Neural progenitor cell (in vitro differentiated cells): Measurements from ENCODE around the gene PKP3. TPM values are rescaled to one million over a fixed set of nuclear protein-coding genes. Genes with fewer than 3 reads are reported as not detected.

ENCODE experiments used
- DNase-seq: peaks from one replicate; pipeline ENCODE4 v3.0.0-alpha.2; 2016; ENCODE audit warnings: low spot score
- H2AFZ ChIP-seq: fragments of 200-600 bp; sonication (generic); replicated peaks from 2 replicates; pipeline ENCODE4 v1.6.1; 2016; ENCODE audit warnings: antibody characterized with exemption
- H3F3A ChIP-seq: fragments of 200-600 bp; sonication (generic); 2 replicates; pipeline ENCODE4 v1.6.1; 2016; ENCODE audit warnings: antibody characterized with exemption, low read depth
- H3K27ac ChIP-seq: fragments of 200-600 bp; sonication (generic); 2 replicates; pipeline ENCODE4 v1.5.1; 2016; ENCODE audit warnings: mild to moderate bottlenecking
- H3K27me3 ChIP-seq: fragments of 200-600 bp; sonication (generic); 2 replicates; pipeline ENCODE4 v1.6.1; 2016; ENCODE audit warnings: mild to moderate bottlenecking, moderate library complexity
- H3K36me3 ChIP-seq: fragments of 200-600 bp; sonication (generic); 2 replicates; pipeline ENCODE4 v1.5.1; 2016
- H3K4me1 ChIP-seq: fragments of 200-600 bp; sonication (generic); 2 replicates; pipeline ENCODE4 v1.6.1; 2016; ENCODE audit warnings: mixed run types
- H3K4me2 ChIP-seq: fragments of 200-600 bp; sonication (generic); 2 replicates; pipeline ENCODE4 v1.6.1; 2016
- H3K4me3 ChIP-seq: fragments of 200-600 bp; sonication (generic); 2 replicates; pipeline ENCODE4 v1.5.1; 2016
- H3K79me2 ChIP-seq: fragments of 200-600 bp; sonication (generic); 2 replicates; pipeline ENCODE4 v1.6.1; 2016; ENCODE audit warnings: low read depth
- H3K9ac ChIP-seq: fragments of 200-600 bp; sonication (generic); 2 replicates; pipeline ENCODE4 v1.6.1; 2016
- H3K9me3 ChIP-seq: fragments of 200-600 bp; sonication (generic); 2 replicates; pipeline ENCODE4 v1.5.1; 2016; ENCODE audit warnings: low read depth
- H4K20me1 ChIP-seq: fragments of 200-600 bp; sonication (generic); 2 replicates; pipeline ENCODE4 v1.6.1; 2016; ENCODE audit warnings: low read depth
- H3K27ac Mint-ChIP-seq: 3 replicates; pipeline ENCODE4 v1.8.0; 2021; ENCODE audit warnings: mixed read lengths
- H3K27me3 Mint-ChIP-seq: 2 replicates; pipeline ENCODE4 v1.8.0; 2022; ENCODE audit warnings: low read depth, mild to moderate bottlenecking, inconsistent platforms, moderate library complexity, mixed read lengths; ENCODE audit not compliant: insufficient read depth
- H3K36me3 Mint-ChIP-seq: 3 replicates; pipeline ENCODE4 v1.8.0; 2021; ENCODE audit warnings: mixed read lengths
- H3K4me1 Mint-ChIP-seq: 3 replicates; pipeline ENCODE4 v1.8.0; 2021; ENCODE audit warnings: mixed read lengths
- H3K4me3 Mint-ChIP-seq: 3 replicates; pipeline ENCODE4 v1.8.0; 2021; ENCODE audit warnings: mild to moderate bottlenecking, moderate library complexity, mixed read lengths
- H3K9me3 Mint-ChIP-seq: 3 replicates; pipeline ENCODE4 v1.8.0; 2020; ENCODE audit warnings: mixed read lengths
- CTCF ChIP-seq: fragments of 200-600 bp; sonication (generic); IDR thresholded peaks from 2 replicates; pipeline ENCODE4 v1.5.1; 2017; ENCODE audit warnings: antibody characterized with exemption, mild to moderate bottlenecking
- EZH2 ChIP-seq: fragments of 200-600 bp; sonication (generic); IDR thresholded peaks from 2 replicates; pipeline ENCODE4 v1.6.1; 2017; ENCODE audit warnings: antibody characterized with exemption, mild to moderate bottlenecking, moderate library complexity
- EZH2phosphoT487 ChIP-seq: fragments of 200-600 bp; sonication (generic); IDR thresholded peaks from 2 replicates; pipeline ENCODE4 v1.6.1; 2017; ENCODE audit warnings: antibody characterized with exemption
- total RNA-seq: library from RNA; depleted of rRNA; stranded (reverse); fragments of >200 nt; gene quantifications from 2 replicates; pipeline ENCODE4 v1.2.3, GENCODE V29; 2015; ENCODE audit warnings: low replicate concordance

Gene PKP3
- total RNA-seq, 1 donor from 2014 or later: 8.5 TPM

- Histone ChIP-seq H3K9ac (no peak overlapping the region), H3K36me3 (no peaks in the 10 kb centered on the region), H3K4me2 (no peak overlapping the region), H2AFZ (no peak overlapping the region), H3K4me1 (peaks cover 10% of the 10 kb centered on the region), H3F3A (peaks cover 11% of the 10 kb centered on the region), H3K27ac (no peak overlapping the region), H3K9me3 (no peaks in the 10 kb centered on the region), H3K27me3 (no peaks in the 10 kb centered on the region), H3K79me2 (no peaks in the 10 kb centered on the region), H4K20me1 (no peaks in the 10 kb centered on the region), H3K4me3 (no peak overlapping the region)
- Mint-ChIP-seq H3K4me3 (no peak overlapping the region), H3K36me3 (no peaks in the 10 kb centered on the region), H3K9me3 (no peaks in the 10 kb centered on the region), H3K4me1 (peaks cover 13% of the 10 kb centered on the region), H3K27ac (no peak overlapping the region), H3K27me3 (no peaks in the 10 kb centered on the region)
- TF ChIP-seq EZH2 (no peak), EZH2phosphoT487 (no peak), CTCF (no peak)
- no peak for DNase-seq
Measured at GRCh38 chr11:442611-443081, 48.6 kb downstream of the PKP3 start.

DNA sequence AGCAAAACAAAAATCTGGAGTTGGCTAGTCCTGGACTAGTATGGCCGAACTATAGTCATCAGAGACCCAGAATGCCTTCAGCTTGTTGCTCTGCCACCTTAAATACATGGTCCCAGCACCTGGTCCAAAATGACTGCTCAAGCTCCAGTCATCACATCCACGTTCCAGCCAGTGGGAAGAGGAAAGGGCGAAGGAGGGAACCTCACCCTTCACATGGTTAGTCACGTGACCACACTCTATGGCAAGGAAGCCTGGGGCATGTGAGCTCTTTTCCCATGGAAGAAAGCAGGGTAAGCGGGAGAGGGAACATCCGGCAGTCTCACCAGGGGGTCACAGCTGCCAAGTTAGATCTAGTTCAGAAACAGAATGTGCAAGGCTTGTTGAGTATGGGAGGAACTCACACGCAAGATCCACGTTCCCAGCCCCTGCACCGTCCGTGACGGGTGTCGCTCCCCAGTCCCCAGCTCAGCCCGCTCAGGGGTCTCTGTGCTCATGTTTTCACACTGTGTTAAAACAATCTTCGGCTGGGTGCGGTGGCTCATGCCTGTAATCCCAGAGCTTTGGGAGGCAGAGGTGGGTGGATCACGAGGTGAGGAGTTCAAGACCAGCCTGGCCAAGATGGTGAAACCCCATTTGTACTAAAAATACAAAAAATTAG is 49.7 kb downstream of the PKP3 start:
- Histone ChIP-seq H3K4me1 (peaks cover 10% of the 10 kb centered on the region), H3K36me3 (no peaks in the 10 kb centered on the region), H3K9me3 (no peaks in the 10 kb centered on the region), H2AFZ (no peak overlapping the region), H3K4me3 (no peak overlapping the region), H3K79me2 (peaks cover under 1% of the 10 kb centered on the region), H3F3A (peaks cover 17% of the 10 kb centered on the region), H3K4me2 (no peak overlapping the region), H3K27me3 (no peaks in the 10 kb centered on the region), H3K27ac (no peak overlapping the region), H3K9ac (no peak overlapping the region), H4K20me1 (no peaks in the 10 kb centered on the region)
- Mint-ChIP-seq H3K36me3 (no peaks in the 10 kb centered on the region), H3K4me3 (no peak overlapping the region), H3K4me1 (peaks cover 14% of the 10 kb centered on the region), H3K9me3 (no peaks in the 10 kb centered on the region), H3K27ac (no peak overlapping the region), H3K27me3 (peaks cover under 1% of the 10 kb centered on the region)
- no peak for DNase-seq
- TF ChIP-seq CTCF (no peak), EZH2phosphoT487 (no peak), EZH2 (no peak)

DNA sequence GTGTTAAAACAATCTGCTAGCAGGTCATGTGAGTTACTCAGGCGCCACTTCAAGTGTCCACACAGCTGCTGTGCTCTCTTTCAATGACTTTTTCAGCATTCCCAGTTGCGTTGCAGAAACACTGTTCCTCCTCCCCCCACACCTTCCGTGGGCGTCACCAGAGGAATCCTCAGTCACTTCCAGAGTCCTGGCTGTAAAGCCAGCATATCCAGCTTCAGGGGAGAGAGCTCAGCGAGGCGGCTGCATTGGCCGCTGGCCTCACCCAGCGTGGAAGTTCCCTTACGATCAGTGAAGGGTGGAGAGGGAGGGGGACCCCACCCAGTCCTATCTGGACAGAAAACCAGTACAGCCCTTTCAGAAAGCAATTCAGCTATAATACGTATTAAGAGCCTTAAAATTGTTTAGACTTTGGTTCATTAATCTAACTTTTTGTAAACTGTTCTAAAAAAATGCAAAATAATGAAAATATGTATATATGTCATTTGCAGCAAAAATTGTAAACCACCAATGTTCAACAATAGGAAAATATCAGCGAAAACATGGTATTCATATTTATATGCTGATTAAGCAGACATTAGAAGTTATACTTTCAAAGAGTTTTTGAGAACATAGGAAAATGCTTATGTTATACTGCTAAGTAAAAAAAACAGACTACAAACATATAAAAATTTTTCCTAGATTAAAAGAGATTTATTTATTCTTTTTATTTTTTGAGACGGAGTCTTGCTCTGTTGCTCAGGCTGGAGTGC is 50.6 kb downstream of the PKP3 start:
- Histone ChIP-seq H3K4me1 (peaks cover 10% of the 10 kb centered on the region), H3K9me3 (no peaks in the 10 kb centered on the region), H3K4me2 (no peak overlapping the region), H3K4me3 (no peak overlapping the region), H3K27me3 (no peaks in the 10 kb centered on the region), H4K20me1 (no peaks in the 10 kb centered on the region), H3K9ac (no peak overlapping the region), H3K79me2 (peaks cover 10% of the 10 kb centered on the region), H3F3A (peaks cover 26% of the 10 kb centered on the region), H2AFZ (no peak overlapping the region), H3K27ac (no peak overlapping the region), H3K36me3 (no peaks in the 10 kb centered on the region)
- H3K9me3 Mint-ChIP-seq: no peaks in the 10 kb centered on the region
- H3K4me3 Mint-ChIP-seq: no peak overlapping the region
- H3K27me3 Mint-ChIP-seq: peaks cover 2% of the 10 kb centered on the region
- peaks cover 17% of the 10 kb centered on the region for H3K4me1 Mint-ChIP-seq
- DNase-seq: no peak
- no peaks in the 10 kb centered on the region for H3K36me3 Mint-ChIP-seq
- TF ChIP-seq CTCF (no peak), EZH2 (no peak), EZH2phosphoT487 (no peak)
- peak overlapping the region; percentile 57 for H3K27ac Mint-ChIP-seq
